Lower leg skin (tissue), 3 donors: Measurements from ENCODE around the gene CFAP43.
"Not testable (repeated sequence)": the region's sequence is repeated elsewhere in the genome, so short reads cannot be mapped to it uniquely, and the experiment has no call there.

Source experiments
- POLR2A ChIP-seq, 2 donors: fragments of 450-650 bp; IDR thresholded peaks; one replicate each; pipeline ENCODE4 v1.6.1; 2016 to 2017; ENCODE audit warnings: antibody characterized with exemption in 2 of 2, mild to moderate bottlenecking in 1 of 2, moderate library complexity in 1 of 2
- TF ChIP-seq, protein P1 (sequence below), 3 donors: fragments of 450-650 bp; IDR thresholded peaks; one replicate each; pipeline ENCODE4 v1.5.1; 2016; ENCODE audit warnings: antibody characterized with exemption in 3 of 3, mild to moderate bottlenecking in 3 of 3, moderate library complexity in 2 of 3

DNA sequence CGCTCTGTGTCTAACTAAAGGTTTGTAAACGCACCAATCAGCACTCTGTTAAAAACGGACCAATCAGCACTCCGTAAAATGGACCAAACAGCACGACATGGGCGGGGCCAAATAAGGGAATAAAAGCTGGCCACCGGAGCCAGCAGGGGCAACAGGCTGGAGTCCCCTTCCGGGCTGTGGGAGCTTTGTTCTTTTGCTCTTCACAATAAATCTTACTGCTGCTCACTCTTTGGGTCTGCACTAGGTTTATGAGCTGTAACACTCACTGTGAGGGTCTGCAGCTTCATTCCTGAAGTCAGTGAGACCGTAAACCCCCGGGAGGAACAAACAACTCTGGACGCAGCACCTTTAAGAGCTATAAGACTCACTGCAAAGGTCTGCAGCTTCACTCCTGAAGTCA, 16.8 kb upstream of the CFAP43 start:
- TF ChIP-seq, protein P1, sequence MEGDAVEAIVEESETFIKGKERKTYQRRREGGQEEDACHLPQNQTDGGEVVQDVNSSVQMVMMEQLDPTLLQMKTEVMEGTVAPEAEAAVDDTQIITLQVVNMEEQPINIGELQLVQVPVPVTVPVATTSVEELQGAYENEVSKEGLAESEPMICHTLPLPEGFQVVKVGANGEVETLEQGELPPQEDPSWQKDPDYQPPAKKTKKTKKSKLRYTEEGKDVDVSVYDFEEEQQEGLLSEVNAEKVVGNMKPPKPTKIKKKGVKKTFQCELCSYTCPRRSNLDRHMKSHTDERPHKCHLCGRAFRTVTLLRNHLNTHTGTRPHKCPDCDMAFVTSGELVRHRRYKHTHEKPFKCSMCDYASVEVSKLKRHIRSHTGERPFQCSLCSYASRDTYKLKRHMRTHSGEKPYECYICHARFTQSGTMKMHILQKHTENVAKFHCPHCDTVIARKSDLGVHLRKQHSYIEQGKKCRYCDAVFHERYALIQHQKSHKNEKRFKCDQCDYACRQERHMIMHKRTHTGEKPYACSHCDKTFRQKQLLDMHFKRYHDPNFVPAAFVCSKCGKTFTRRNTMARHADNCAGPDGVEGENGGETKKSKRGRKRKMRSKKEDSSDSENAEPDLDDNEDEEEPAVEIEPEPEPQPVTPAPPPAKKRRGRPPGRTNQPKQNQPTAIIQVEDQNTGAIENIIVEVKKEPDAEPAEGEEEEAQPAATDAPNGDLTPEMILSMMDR (IDR thresholded peaks at IDR 0.05), result not testable (repeated sequence)
- not testable (repeated sequence) for TF ChIP-seq POLR2A (IDR thresholded peaks at IDR 0.05)
